IPS-20b (cell line): Measurements from ENCODE around the gene PLCD4.

Experiments used
- H3K27ac ChIP-seq: one replicate; pipeline ENCODE4 v1.5.1; 2013; ENCODE audit warnings: low read length
- H3K27me3 ChIP-seq: 2 replicates; pipeline ENCODE4 v1.6.1; 2013; ENCODE audit warnings: mild to moderate bottlenecking, low read length, inconsistent platforms; ENCODE audit not compliant: insufficient read depth
- H3K36me3 ChIP-seq: 2 replicates; pipeline ENCODE4 v1.6.1; 2013; ENCODE audit warnings: low read depth, mild to moderate bottlenecking, inconsistent platforms, low read length, moderate library complexity; ENCODE audit not compliant: insufficient read depth
- H3K4me1 ChIP-seq: 2 replicates; pipeline ENCODE4 v1.6.1; 2013; ENCODE audit warnings: mild to moderate bottlenecking, control low read depth, inconsistent platforms, low read length, moderate library complexity; ENCODE audit not compliant: insufficient read depth
- H3K4me3 ChIP-seq: 2 replicates; pipeline ENCODE4 v1.5.1; 2013; ENCODE audit warnings: mild to moderate bottlenecking, low read length, inconsistent platforms
- H3K9ac ChIP-seq: 2 replicates; pipeline ENCODE4 v1.6.1; 2013; ENCODE audit warnings: low read depth, mild to moderate bottlenecking, inconsistent platforms, low read length, moderate library complexity
- H3K9me3 ChIP-seq: 2 replicates; pipeline ENCODE4 v1.6.1; 2013; ENCODE audit warnings: mild to moderate bottlenecking, low read depth, low read length, inconsistent platforms; ENCODE audit not compliant: insufficient read depth

The PLCD4 gene

DNA sequence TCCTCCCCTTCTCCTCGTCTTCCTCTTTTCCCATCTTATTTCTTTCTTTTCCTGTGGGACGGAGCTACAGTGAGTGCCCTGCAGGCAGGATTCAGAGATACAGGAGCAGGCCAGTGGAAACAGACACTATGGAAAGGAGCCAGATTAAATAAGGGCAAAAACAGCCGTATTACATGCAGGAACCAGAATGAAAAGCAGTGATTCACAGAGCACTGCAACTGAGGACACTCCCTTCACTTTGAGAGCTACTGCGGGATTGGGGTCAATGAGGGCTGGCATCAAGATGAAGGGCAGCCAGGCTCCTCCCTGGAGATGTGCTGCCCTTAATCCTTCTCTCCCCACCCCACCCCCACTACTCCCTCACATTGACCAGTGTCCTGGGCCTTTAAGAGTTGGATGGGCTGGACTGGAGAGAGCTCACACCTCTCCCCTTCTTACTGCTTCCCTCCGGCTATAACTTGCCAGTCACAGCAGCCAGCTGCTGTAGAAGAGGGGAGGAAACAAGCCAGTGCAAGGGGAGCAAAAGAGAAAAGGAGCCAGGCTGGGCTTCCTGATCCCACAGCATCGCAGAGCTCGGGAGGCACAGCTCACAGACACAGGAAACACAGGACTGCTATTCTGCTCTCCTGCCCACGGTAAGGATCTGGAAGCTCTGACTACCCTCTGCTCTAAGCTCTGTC, at the start of gene PLCD4:
PLCD4 (plus strand) TSS at position 464 of the 680 bp plus-strand sequence. CDS start 7,841 bp downstream, outside the sequence.
- Histone ChIP-seq H3K4me1 (no peaks in the 10 kb centered on the region), H3K27ac (no peak within 1 kb of the TSS), H3K36me3 (no peaks in the 10 kb centered on the region), H3K9ac (no peak within 1 kb of the TSS), H3K4me3 (no peak within 1 kb of the TSS), H3K9me3 (no peaks in the 10 kb centered on the region), H3K27me3 (no peaks in the 10 kb centered on the region)

DNA sequence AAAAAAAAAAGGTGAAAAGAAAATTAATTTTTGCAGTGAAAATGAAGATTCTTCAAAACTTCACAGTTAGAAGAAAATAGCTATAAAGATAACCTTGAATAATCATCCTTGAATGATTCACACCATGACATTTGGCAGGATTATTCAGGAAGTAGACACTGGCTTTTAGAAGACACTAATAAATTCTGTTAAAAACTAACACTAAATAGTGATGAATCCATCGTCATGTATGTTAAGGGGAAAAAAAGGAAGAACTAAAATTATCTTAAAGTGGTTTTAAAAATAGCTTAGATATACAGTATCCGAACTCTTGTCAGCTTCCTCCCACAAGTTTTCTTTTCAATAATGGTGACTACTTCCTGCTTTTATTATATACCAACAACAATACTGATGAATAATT, 49.8 kb upstream of the PLCD4 start:
- no peaks in the 10 kb centered on the region for H3K9me3 ChIP-seq
- H3K27ac ChIP-seq: no peak overlapping the region
- H3K27me3 ChIP-seq: no peaks in the 10 kb centered on the region
- no peak overlapping the region for H3K9ac ChIP-seq
- H3K36me3 ChIP-seq: peaks cover 84% of the 10 kb centered on the region
- peaks cover 18% of the 10 kb centered on the region for H3K4me1 ChIP-seq
- H3K4me3 ChIP-seq: no peak overlapping the region

DNA sequence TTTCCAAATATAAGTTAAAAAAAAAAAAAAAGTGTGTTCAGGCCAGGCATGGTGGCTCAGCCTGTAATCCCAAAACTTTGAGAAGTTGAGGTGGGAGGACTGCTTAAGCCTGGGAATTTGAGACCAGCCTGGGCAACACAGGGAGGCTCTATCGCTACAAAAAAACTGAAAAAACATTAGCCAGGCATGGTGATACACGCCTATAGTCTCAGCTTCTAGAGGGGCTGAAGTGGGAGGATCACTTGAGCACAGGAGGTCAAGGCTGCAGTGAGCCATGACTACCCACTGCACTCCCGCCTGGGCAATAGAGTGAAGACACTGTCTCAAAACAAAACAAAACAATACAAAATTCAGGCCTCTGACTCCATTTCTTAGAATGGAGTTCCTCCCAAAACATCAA, 48.7 kb upstream of the PLCD4 start:
- Histone ChIP-seq H3K4me3 (no peak overlapping the region), H3K27me3 (no peaks in the 10 kb centered on the region), H3K9me3 (no peaks in the 10 kb centered on the region), H3K4me1 (peaks cover 18% of the 10 kb centered on the region), H3K9ac (no peak overlapping the region), H3K27ac (no peak overlapping the region), H3K36me3 (peaks cover 84% of the 10 kb centered on the region)

DNA sequence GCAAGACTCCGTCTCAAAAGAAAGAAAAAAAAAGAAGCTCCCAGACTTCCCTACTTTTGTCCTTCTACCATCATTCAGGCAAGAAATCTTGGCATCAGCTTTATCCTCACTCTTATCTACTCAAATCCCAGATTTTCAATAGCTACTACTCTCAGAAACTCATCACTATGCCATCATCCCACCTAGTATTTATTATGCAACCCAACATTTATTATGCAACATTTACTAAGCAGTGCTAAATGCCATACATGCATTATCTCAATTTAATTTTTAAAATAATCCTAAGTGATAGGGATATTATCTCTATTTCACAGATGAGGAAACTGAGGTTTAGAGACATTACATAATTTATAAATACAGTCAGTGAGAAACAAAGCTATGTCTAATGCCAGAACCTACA, 43.6 kb upstream of the PLCD4 start:
- Histone ChIP-seq H3K36me3 (peaks cover 79% of the 10 kb centered on the region), H3K27ac (no peak overlapping the region), H3K4me1 (peaks cover 5% of the 10 kb centered on the region), H3K9ac (no peak overlapping the region), H3K27me3 (no peaks in the 10 kb centered on the region), H3K4me3 (no peak overlapping the region), H3K9me3 (no peaks in the 10 kb centered on the region)

DNA sequence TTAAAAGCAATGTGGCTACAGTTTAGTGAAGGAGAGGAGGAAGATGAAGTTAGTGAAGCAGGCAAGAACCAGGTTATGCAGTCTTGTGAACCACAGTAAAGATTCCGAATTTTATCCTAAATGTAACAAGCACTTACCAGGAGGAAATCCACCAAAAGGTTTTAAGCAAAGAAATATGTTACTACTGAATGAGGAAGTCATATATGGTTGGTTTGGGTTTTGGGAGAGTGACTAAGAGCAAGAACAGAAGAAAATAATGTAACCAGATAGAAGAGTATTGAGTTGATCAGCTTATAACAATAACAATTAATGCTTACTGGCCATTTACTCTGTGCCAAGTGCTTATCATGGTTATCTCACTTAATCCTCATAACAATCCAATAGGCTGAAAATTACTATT, 41.4 kb upstream of the PLCD4 start:
- Histone ChIP-seq H3K4me1 (peaks cover 15% of the 10 kb centered on the region), H3K27me3 (no peaks in the 10 kb centered on the region), H3K4me3 (peak overlapping the region; percentile 77; the same call in 1 of the 2 replicates), H3K36me3 (peaks cover 65% of the 10 kb centered on the region), H3K9me3 (no peaks in the 10 kb centered on the region), H3K9ac (peak overlapping the region; percentile 85; the same call in 1 of the 2 replicates), H3K27ac (no peak overlapping the region)

DNA sequence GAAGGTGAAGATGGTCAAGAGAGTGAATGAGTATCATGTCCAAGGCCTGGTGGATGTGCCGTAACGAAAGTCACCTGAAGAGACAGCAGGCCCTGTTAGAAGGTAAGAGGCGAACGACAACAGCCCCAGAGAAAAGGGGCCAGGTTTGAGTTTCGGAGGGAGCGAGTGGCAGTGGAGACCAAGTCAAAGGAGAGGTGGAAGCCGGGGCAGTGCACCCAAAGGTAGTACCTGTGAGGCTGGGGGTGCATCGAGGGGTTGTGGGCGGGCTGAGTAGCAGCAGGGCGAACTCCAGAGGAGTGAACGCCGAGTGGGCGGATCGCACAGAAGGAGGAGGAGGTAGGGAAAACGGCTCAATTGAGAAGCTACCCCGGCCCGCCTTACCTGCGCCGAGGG, 39.9 kb upstream of the PLCD4 start:
- Histone ChIP-seq H3K27ac (peak overlapping the region; percentile 52), H3K36me3 (peaks cover 62% of the 10 kb centered on the region), H3K4me1 (peaks cover 15% of the 10 kb centered on the region)

DNA sequence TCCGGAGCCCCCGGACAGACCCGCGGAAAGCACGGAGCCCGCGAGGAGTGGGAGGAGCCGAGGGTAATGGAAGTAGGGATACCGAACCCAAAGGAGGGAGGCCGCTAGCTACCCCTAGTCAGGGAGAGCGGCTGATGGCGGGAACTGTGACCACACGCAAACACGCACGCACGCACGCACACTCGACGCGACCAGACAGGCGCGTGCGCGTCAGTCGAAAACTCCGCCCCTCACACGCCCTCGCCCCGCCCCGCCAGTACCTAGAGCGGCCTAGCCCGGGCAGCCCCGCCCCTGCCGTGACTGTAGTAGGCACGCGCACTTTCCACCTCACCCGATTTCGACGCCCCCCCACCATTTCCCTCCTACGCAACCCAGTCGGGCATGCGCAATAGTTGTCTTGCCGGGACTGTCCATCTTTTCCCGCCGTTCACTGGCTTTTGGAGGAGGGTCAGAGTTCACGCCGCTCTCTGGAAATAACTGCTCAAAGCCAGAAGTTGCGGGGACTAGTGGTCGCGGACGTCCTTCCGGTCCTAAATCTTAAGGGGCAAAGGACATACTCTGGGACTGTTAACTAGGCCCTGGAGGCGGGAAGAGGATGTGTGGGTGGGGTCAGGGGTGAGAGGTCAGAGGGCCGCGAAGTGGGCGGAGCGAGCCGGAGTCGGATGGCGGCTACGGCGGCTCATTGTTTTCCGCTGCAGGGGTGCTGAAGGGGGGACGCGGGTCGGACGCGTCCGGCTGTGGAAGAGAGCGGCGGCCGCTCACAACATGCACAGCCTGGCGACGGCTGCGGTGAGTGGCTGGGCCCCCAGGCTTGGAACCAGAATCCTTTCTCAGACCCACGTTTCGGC, 39.3 kb upstream of the PLCD4 start, which contains the start of the genes CNOT9 and USP37:
CNOT9 (plus strand) TSS at position 650 of the 848 bp plus-strand sequence; CDS start at position 766, 116 bp downstream.
USP37 (minus strand) TSS at position 162 of the 848 bp plus-strand sequence. CDS start 9,698 bp downstream, outside the sequence.
- Histone ChIP-seq H3K36me3 (peaks cover 61% of the 10 kb centered on the region), H3K9ac (peak within 1 kb of the TSS; percentile 85), H3K9me3 (no peaks in the 10 kb centered on the region), H3K27ac (peak within 1 kb of the TSS; percentile 53), H3K4me1 (peaks cover 15% of the 10 kb centered on the region), H3K27me3 (no peaks in the 10 kb centered on the region), H3K4me3 (peak within 1 kb of the TSS; percentile 77)

More for the DNA sequence above, 39.9 kb upstream of the PLCD4 start:
- H3K27me3 ChIP-seq: no peaks in the 10 kb centered on the region
- H3K9me3 ChIP-seq: no peaks in the 10 kb centered on the region
- H3K9ac ChIP-seq: peak overlapping the region; percentile 85
- peak overlapping the region; percentile 77 for H3K4me3 ChIP-seq

DNA sequence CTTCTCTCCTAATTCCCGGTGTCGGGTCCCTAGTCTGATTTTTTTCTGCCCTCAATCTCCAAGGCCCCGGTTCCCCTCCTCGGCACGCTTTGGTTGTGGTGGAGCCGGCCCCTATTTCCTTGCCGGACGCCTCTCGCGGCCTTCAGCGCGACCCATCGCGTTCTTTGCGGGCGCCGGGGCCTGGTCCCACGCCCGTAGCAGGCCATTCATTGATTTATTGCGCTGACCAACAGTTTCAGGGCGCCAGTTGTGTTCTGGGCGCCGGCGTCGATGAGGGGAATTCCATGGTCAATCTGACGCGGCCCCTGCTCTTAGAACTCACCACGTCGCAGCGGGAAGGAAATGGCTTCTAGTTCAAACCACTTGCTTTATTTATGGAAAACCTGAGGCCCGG, 38.7 kb upstream of the PLCD4 start:
- Histone ChIP-seq H3K27me3 (no peaks in the 10 kb centered on the region), H3K4me1 (peaks cover 15% of the 10 kb centered on the region), H3K36me3 (peaks cover 61% of the 10 kb centered on the region), H3K9me3 (no peaks in the 10 kb centered on the region), H3K27ac (peak overlapping the region; percentile 53), H3K4me3 (peak overlapping the region; percentile 77), H3K9ac (peak overlapping the region; percentile 85)

DNA sequence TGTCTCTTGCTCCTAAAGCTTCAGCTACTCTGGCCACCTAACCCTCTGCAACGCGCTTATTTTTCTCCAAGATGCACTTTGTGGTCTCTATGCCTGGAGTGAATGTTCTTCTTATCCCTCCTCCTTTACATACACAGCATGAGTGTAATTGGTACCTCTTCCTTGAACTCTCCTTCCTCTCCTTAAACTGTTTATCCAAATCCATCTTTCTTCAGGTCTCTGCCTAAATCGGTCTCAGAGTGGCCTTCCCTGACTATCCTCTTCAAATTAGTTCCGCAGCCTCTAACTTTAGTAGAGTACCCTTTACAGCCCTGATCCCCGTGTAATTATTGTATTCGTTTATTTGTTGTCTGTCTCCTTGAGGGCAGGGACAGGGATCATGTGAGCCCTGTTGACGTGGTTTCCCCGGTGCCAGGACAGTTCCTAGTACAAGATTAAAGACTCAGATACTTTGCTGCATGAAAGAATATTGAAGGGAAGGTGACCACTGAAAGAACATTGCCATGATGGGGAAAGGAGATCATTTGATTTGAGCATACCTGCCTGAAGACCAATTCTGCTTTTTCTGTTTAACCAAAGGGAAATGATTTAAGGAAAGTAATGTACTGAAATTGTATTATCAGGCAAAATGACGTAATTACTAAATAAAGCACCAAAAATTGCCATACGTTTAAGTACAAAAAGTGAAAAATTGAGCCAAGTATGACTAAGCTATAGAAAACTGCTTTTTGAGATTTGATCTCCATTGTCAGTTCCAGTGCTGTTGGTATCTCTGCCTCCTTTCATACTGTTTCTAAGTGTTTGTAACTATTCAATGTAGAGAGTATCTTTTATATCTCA, 37.8 kb upstream of the PLCD4 start:
- Histone ChIP-seq H3K27ac (peak overlapping the region; percentile 34), H3K4me3 (peak overlapping the region; percentile 77), H3K9ac (peak overlapping the region; percentile 85), H3K27me3 (no peaks in the 10 kb centered on the region), H3K36me3 (peaks cover 61% of the 10 kb centered on the region), H3K4me1 (peaks cover 15% of the 10 kb centered on the region), H3K9me3 (no peaks in the 10 kb centered on the region)

DNA sequence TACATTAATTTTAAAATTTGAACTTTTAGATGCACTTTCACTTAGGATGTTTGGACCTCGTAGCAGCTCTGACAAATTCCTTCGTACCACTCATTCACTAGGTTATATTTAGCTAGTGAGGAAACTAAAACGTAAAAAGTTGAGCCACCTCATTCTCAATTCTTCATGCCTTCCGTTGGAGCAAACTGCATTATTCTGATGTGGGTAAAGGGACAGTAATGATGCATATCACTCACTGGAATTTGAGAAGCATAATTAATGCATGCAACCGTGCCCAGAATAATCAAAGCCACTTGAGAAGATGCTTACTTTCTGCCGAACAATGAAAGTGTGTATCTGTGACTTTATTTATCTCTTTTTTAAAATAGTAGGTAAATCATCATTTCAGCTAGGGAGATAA, 36.8 kb upstream of the PLCD4 start:
- no peaks in the 10 kb centered on the region for H3K27me3 ChIP-seq
- H3K4me1 ChIP-seq: peaks cover 17% of the 10 kb centered on the region
- H3K27ac ChIP-seq: no peak overlapping the region
- H3K9me3 ChIP-seq: no peaks in the 10 kb centered on the region
- H3K4me3 ChIP-seq: peak overlapping the region; percentile 77
- H3K9ac ChIP-seq: peak overlapping the region; percentile 85; the same call in 1 of the 2 replicates
- peaks cover 59% of the 10 kb centered on the region for H3K36me3 ChIP-seq

DNA sequence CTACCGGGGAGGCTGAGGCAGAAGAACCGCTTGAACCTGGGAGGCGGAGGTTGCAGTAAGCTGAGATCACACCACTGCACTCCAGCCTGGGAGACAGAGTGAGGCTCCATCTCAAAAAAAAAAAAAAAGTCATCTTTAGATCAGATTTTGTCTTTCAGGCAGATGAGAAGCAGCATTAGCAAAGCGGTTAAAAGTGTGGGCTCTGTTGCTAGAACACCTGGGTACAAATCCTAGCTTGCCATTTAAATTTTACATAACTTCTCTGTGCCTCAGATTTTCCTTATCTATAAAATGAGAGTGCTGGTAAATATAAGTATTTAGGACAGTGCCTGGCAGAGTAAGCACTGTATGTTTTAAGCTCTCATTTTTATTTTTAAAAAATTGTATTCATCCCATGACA, 30.8 kb upstream of the PLCD4 start:
- Histone ChIP-seq H3K36me3 (peaks cover 60% of the 10 kb centered on the region), H3K9ac (no peak overlapping the region), H3K27ac (no peak overlapping the region), H3K4me1 (peaks cover 21% of the 10 kb centered on the region), H3K4me3 (no peak overlapping the region), H3K27me3 (no peaks in the 10 kb centered on the region), H3K9me3 (no peaks in the 10 kb centered on the region)
